DMS53 (cell line): ENCODE measurements around the gene TRIM41.
"Not testable (repeated sequence)": the region's sequence is repeated elsewhere in the genome, so short reads cannot be mapped to it uniquely, and the experiment has no call there.

ENCODE experiments used
- DNase-seq: peaks from one replicate; lab custom pipeline; 2025; lab: John Stamatoyannopoulos, UW

TRIM41 gene

DNA sequence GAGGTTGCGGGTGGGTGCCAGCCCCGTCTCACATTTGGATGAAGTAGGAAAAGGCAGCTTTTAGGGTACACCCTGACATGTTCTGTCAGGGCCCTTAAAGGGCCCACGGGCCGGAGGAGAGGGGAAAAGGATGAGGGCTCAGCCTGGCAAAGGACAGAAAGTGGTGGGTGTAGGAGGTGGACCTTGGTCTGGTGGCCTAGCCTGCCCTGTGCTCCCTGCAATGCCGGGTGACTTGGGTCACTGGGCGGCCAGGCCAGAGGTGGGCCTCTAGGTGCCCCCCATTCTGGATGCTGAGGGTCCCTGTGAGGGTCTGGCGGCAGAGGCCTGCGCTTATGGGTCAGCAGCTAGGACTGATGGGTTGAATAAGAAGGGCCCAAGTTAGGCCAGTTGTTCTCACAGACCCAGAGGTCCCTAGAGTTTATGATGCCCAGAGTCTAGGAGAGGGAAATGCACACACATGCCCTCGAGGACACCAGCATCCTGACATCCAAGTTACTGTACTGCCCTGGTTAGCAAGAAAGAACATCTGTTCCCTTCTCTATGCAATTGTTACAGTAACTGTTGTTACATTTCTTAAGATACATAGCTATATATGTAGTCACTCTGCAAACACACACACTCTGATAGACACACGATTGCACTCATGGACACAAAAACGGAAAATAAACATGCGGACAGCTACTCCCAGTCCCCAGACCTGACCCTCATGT lies 30.6 kb upstream of the TRIM41 start:
- no peak for DNase-seq

DNA sequence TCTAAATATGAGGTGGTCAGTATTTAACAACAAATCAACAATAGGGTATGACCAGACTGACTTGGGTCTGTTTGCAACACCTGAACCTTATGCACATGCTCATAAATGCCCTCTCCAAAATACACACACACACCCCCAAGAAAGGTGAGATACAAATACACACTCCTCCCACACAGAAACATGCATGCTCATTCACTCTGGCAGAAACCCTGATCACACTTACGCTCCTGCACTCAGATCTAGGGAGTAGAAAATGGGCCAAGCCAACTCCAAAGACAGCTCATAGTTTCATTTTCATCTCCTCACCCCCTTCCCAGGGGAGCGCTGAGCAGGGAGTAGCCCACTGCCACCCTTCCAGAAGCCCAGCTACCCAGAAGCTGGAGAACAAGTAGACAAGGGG lies 29.4 kb upstream of the TRIM41 start:
- DNase-seq: no peak

DNA sequence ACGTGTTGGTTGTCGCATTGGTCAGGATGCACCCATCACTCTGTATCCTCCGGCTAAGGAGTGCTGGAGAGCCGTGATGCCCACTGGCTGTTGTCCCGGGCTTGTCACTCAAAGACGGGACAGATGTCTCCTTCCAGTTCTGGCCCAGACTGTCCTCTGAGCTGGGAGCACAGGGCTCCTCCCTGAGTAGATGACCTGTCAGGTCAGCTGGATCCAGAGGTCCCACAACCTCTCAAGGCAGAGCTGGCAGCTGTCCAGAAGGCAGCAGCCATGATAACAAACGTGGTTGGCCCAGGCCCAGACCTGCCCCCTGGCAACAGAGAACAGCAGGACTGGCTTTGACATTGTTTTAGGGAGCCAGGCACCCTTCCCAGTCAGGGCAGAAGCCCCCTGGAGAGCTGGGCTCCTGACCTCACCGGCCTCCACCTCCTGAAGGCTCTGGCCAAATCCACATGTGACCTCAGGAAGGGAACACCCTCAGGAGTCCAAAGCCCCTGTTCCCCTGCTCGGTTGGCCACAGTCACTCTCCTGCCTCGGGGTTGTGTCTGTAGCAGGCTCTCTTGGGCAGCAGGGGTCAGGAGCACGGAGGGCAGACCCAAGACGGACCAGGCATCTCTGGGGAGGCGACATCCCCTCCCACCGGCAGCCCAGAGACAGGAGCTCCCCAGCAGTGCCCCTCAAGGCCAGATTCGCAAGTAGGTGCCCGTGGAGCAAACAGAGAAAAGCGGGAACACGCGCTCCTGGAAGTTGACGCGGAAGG lies 28.4 kb upstream of the TRIM41 start:
- no peak for DNase-seq

DNA sequence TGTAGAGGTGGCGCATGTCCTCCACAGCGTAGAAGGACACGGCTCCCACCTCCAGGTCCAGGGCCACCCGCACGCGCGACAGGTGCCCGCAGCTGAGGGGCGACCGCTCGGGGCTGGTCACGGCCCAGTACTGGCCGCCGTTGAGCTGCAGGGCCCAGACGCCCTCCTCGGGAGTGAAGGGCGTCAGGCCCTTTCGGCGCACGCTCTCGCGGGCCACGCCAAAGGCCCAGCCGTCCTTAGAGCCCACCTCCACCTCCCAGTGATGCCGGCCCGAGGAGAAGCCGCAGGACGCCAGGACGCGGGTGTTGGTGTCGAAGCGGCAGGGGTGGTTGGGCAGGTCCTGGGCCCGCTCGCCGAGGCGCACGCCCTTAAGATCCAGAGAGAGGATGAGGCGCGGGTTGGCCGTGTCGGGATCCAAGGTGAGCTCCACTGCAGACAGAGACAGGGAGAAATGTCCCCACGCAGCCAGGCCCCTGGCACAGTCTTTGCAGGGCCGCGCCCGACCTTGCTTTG lies 27.8 kb upstream of the TRIM41 start:
- DNase-seq: no peak

- DNase-seq: no peak
These were observed 25.6 kb upstream of the TRIM41 start for GRCh38 chr5:181197326-181197951.

- DNase-seq: no peak
These were observed 24.9 kb upstream of the TRIM41 start for GRCh38 chr5:181198106-181198685.

DNA sequence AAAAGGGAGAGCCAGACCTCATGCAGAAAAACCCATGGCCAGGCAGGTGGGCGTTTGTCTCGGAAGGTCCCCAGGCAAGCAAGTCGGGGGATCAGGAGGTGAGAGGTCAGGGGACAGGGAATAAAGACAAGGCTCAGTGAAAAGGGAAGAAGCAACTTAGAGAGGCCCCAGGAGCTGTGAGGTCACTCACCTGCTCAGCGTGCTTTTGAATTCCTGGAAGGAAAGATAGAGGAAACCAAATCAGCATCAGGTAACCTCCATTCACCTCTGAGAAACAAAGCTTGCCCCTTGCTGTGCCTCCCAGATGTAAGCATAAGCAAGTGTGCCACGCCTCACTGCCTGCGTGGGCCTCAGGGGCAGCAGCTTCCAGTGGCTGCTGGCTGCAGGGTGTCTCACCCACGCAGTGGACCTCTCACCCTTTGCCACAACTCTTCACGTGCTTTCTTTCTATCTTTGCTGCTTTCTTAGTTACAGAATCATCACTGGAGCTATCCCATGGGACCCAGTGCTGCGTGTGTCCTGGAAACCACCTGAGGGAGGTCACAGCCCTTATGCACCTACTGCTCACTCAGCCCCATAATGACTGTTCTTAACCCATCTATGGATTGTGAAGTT lies 24.1 kb upstream of the TRIM41 start:
- DNase-seq: no peak

- DNase-seq: no peak
These were observed 23.0 kb upstream of the TRIM41 start for GRCh38 chr5:181199881-181200638.

DNA sequence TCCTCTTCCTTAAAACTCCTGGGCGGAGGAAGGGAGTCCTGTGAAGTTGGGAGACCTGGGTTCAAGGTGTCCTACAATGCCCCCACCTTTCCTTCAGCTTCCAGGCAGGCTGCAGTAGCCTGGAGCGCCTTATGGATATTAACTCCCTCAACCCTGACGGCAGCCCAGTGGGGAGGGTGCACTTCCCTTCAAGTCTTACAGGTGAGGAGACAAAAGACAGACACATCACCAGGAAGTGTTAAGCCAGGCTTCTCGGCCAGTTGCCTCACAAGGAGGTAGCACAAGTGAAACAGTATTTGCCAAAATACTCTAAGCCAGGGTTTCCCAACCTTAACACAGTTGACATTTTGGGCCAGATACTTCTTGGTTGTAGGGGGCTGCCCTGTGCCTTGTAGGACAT lies 22.3 kb upstream of the TRIM41 start:
- DNase-seq: no peak

DNA sequence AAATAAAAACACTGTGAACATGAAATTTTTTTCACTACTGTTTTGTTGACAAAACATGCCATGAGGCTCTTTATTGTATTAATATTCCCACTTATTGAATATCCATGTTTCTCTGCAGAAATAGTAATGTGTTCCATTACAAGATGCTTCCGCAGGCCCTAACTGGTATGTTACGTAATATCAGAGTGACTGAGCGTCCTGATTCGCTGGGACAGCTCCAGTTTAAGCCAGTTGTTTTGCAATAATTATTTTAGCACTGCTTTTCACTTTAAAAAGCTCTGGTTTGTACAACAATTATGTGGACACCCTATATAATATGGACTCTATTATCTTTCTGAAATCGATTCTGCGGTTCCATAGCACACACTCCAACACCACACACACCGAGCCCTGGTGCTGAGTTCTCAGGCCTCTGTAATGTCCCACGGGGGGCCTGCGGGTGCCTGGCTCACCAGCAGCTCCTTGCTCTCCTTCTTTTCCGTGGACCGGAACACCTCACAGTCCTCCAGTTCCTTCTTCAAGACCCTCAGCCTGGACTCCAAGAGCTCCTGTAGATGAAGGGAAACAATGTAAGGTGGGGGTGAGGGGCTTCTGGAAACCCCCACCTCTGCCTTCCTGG lies 19.9 kb upstream of the TRIM41 start:
- no peak for DNase-seq

DNA sequence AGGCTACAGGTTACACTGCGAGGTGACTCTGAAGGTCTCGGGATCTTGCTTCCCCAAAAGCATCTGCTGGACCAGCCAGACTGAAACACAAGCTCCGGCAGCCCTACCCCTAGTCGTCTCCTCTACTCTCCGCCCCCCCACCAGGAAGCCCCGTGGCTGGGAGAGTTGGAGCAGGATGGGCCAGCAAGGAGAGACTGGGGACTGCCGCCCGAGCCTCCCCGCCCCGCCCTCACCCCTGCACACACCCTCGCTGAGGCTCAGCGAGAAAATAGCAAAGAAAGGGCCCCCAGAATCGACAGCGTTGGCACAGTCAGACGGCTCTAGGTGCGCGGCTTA lies 19.3 kb upstream of the TRIM41 start:
- DNase-seq: no peak

DNA sequence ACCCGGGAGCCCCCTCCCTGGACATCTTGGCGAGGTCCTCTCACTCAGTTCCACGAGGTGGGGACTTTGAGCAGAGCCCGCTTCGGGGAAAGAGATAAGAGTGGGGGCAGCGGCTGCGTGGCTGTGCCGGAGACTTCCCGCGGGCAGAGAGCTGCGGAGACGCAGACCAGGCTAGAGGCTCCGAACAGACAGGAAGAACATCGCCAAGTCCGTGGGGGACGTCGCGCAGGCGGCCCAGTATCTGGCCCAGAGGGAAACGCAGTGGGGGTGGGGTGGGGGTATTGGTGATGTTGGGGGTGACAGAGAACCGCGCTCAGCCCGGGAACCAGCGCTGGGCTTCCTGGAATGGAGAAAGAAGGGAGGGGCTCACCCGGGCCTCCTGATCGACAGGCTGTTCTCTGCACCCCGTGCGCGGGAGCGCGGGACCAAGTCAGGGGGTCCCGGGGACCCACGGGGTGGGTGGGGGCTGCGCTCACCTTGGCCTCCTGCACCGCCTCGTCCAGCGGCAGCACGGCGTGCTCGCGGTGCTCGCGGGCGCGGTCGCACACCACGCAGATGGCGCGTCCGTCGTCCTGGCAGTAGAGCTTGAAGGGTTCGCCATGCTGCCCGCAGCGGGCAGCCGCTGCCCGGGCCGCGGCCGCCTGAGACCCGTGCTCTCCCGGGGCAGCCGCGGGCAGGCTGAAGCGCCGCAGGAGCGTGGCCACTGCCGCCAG lies 18.8 kb upstream of the TRIM41 start:
- DNase-seq: no peak

DNA sequence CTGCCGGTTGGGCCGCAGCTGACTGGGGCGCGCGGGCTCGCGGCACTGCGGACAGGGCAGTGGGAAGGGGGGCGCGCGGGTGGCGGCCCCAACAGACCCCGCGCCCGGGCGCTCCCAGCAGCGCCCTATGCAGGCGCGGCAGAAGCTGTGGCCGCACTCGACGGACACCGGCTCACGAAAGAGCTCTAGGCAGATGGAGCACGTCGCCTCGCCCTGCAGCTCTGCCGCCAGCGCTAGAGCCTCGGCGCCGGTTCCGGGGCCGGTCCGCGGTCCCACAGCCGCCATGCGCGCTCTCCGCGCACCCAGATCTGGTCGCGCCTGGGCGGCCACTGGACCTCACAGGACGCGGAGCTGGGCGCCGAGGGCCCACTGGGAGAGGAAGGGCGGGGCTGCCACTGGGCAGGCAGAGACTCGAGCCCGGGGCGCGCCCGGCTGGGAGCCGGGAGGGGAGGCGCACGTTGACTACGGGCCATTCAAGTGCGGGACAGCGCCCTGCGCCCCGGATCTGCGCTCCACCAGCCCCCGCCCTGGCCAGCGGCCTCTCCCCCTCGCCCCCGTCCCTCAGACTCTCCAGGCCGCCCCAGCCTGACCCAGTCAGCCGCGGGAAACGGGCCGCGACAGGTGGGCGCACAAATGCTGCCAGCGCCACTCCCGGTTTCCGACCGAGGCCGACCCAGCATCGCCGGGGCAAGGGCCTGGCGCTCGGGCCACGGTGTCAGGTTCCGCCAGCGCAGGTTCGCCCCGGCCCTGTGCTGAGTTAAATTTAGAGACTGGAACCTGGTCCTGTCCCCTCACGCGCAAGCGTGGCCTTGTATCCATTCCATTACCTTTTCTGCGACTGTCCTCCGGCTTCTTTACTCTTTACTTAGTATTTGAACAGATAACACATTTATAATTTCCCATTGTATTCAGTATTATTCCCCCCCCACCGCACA lies 18.0 kb upstream of the TRIM41 start, which contains the start of gene TRIM7:
Gene TRIM7 (minus strand): TSS at position 371 of the 935 bp plus-strand sequence. CDS start 86 bp downstream, at position 285.
- no peak for DNase-seq

DNA sequence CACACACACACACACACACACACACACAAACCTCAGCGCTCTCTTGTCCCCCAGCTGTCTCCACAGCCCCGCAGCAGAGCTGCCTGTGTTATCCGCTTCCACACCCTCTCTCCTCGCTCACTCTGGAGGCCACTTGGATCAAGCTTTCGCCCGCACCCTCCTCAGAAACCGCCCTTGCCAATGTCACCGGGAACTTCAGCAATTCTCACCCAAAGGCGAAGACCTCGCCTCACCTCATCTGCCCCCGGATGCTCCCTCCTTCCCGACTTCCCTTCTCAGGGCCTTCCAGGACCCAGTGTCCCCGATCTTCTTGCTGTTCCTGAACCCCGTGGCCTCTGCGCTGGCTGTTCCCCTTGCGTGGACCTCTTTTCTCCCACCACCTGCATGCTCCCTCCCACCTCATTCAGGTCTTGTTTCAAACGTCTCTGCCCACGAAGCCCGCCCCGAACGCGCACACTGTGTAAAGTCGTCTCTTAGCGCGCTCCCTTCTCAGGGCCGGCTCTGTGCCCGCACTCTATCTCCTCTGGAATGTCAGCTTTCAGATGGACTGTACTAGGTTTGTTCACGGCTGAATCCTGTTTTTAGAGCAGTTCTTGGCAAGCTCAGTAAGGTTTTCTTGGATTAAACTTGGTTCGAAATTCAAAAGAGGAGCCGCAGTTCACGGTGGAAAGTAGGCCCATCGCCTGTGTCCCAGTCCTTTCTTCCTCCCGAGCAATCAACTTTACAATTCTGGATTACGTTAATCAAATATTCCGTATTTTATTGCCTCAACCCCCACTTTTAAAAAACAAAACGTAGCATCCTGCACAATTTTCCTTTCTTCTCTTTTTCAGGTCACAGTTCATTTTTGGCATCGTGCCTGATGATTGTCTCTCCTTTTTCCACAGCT lies 17.1 kb upstream of the TRIM41 start:
- no peak for DNase-seq

- DNase-seq: no peak
These were observed 15.7 kb upstream of the TRIM41 start for GRCh38 chr5:181207214-181207959.

GRCh38 chr5:181207960-181208253 lies 15.2 kb upstream of the TRIM41 start:
- DNase-seq: no peak

DNA sequence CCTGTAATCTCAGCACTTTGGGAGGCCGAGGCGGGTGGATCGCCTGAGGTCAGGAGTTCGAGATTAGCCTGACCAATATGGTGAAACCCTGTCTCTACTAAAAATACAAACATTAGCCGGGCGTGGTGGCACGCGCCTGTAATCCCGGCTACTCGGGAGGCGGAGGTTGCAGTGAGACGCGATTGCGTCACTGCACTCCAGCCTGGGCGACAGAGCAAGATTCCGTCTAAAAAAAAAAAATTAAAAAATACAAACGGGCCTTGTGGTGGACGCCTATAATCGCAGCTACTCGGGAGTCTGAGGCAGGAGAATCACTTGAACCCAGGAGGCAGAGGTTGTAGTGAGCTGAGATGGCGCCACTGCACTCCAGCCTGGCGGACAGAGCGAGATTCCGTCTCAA lies 14.1 kb upstream of the TRIM41 start:
- not testable (repeated sequence) for DNase-seq

GRCh38 chr5:181210148-181210547 lies 12.9 kb upstream of the TRIM41 start:
- not testable (repeated sequence) for DNase-seq
